HepG2 (cell line): ENCODE measurements around the gene ACTR6. TPM values are rescaled to one million over a fixed set of nuclear protein-coding genes. Genes with fewer than 3 reads are reported as not detected.

Experiments used
- CHD4 ChIP-seq: fragments of 200-600 bp; sonication (generic); IDR thresholded peaks from 2 replicates; pipeline ENCODE4 v1.7.0; 2017; ENCODE audit warnings: mild to moderate bottlenecking, low read length, borderline replicate concordance
- FOXA3 ChIP-seq: IDR thresholded peaks from 2 replicates; pipeline ENCODE4 v1.6.1; 2016; ENCODE audit warnings: missing genetic modification reagents, missing compliant biosample characterization
- JDP2 ChIP-seq: sonication (generic); formaldehyde crosslinking; IDR thresholded peaks from 2 replicates; pipeline ENCODE4 v1.8.1; 2022; ENCODE audit warnings: missing genetic modification reagents, borderline replicate concordance
- KMT2A ChIP-seq: sonication (generic); formaldehyde crosslinking; IDR thresholded peaks from 2 replicates; pipeline ENCODE4 v1.4.0; 2020; ENCODE audit warnings: missing genetic modification reagents
- MED1 ChIP-seq: sonication (generic); formaldehyde crosslinking; IDR thresholded peaks from 2 replicates; pipeline ENCODE4 v1.4.0; 2020; ENCODE audit warnings: missing genetic modification reagents
- NFKBIZ ChIP-seq: IDR thresholded peaks from 2 replicates; pipeline ENCODE4 v1.6.1; 2018; ENCODE audit warnings: missing genetic modification reagents, missing compliant biosample characterization
- SMAD9 ChIP-seq: sonication (generic); formaldehyde crosslinking; IDR thresholded peaks from 2 replicates; pipeline ENCODE4 v1.5.1; 2020; ENCODE audit warnings: mild to moderate bottlenecking, missing genetic modification reagents
- SRSF1 ChIP-seq: fragments of 200-400 bp; formaldehyde crosslinking; optimal IDR thresholded peaks from 2 replicates; pipeline ENCODE3; 2017; ENCODE audit warnings: mild to moderate bottlenecking, low read depth, low read length, moderate library complexity
- TAF15 ChIP-seq: fragments of 200-400 bp; formaldehyde crosslinking; IDR thresholded peaks from one replicate; pipeline ENCODE4 v1.6.1; 2018; ENCODE audit warnings: mild to moderate bottlenecking, low read depth, low read length; ENCODE audit not compliant: poor library complexity, severe bottlenecking
- TBX3 ChIP-seq: fragments of 450-650 bp; IDR thresholded peaks from 2 replicates; pipeline ENCODE4 v1.6.1; 2017; ENCODE audit warnings: antibody characterized with exemption, mild to moderate bottlenecking, inconsistent platforms, borderline replicate concordance
- TEAD2 ChIP-seq: sonication (generic); formaldehyde crosslinking; IDR thresholded peaks from 2 replicates; pipeline ENCODE4 v1.9.0; 2021; ENCODE audit warnings: missing genetic modification reagents
- TSC22D2 ChIP-seq: sonication (generic); formaldehyde crosslinking; IDR thresholded peaks from 2 replicates; pipeline ENCODE4 v1.5.1; 2020; ENCODE audit warnings: missing genetic modification reagents, mild to moderate bottlenecking, borderline replicate concordance
- ZBTB38 ChIP-seq: sonication (generic); formaldehyde crosslinking; IDR thresholded peaks from 2 replicates; pipeline ENCODE4 v1.5.1; 2020; ENCODE audit warnings: mild to moderate bottlenecking, missing genetic modification reagents
- ZFYVE20 ChIP-seq: sonication (generic); formaldehyde crosslinking; IDR thresholded peaks from 2 replicates; pipeline ENCODE4 v1.8.0; 2023; ENCODE audit warnings: low read depth, mild to moderate bottlenecking, moderate library complexity, missing genetic modification reagents, borderline replicate concordance
- ZMYM3 ChIP-seq: sonication (generic); formaldehyde crosslinking; IDR thresholded peaks from 2 replicates; pipeline ENCODE4 v1.5.1; 2020; ENCODE audit warnings: mild to moderate bottlenecking, missing genetic modification reagents
- ZNF180 ChIP-seq: sonication (generic); formaldehyde crosslinking; IDR thresholded peaks from 2 replicates; pipeline ENCODE4 v1.4.0; 2020; ENCODE audit warnings: low read depth, missing genetic modification reagents, borderline replicate concordance
- ZNF296 ChIP-seq: sonication (generic); formaldehyde crosslinking; conservative IDR thresholded peaks from 2 replicates; pipeline ENCODE4 v1.5.0; 2020; ENCODE audit warnings: mild to moderate bottlenecking, missing genetic modification reagents
- ZNF703 ChIP-seq: sonication (generic); formaldehyde crosslinking; IDR thresholded peaks from 2 replicates; pipeline ENCODE4 v1.5.1; 2020; ENCODE audit warnings: missing genetic modification reagents, mild to moderate bottlenecking, moderate library complexity, borderline replicate concordance
- polyA plus RNA-seq, 8 experiments: library from polyadenylated mRNA; depleted of rRNA in 3 of 8; stranded (reverse) in 7 of 8; unstranded in 1 of 8; fragments of >200 nt; fragmentation: Illumina TruSeq in 4 of 8; extraction: Trizol in 4 of 8; gene quantifications; 2 replicates each; pipeline versions ENCODE4 v1.2.1 to v1.2.3, GENCODE V29; 2011 to 2016; ENCODE audit warnings: low read depth in 4 of 8, missing spikeins in 1 of 8, mixed read lengths in 1 of 8; ENCODE audit not compliant: insufficient read depth in 1 of 8
- total RNA-seq, 5 experiments: library from RNA; depleted of rRNA; stranded (reverse); fragments of >200 nt; fragmentation: Illumina TruSeq; extraction: Trizol; gene quantifications; 2 replicates each; pipeline ENCODE4 v1.2.3, GENCODE V29; 2016; ENCODE audit warnings: low read depth in 1 of 5
- TF ChIP-seq, protein P1 (sequence below): sonication (generic); formaldehyde crosslinking; IDR thresholded peaks from 2 replicates; pipeline ENCODE4 v1.8.0; 2022; ENCODE audit warnings: missing genetic modification reagents, mild to moderate bottlenecking, inconsistent platforms, borderline replicate concordance
- TF ChIP-seq, protein P2 (sequence below): sonication (generic); formaldehyde crosslinking; IDR thresholded peaks from 2 replicates; pipeline ENCODE4 v1.4.0; 2020; ENCODE audit warnings: missing genetic modification reagents
- TF ChIP-seq, protein P3 (sequence below): sonication (generic); formaldehyde crosslinking; IDR thresholded peaks from 2 replicates; pipeline ENCODE4 v1.4.0; 2020; ENCODE audit warnings: missing genetic modification reagents, borderline replicate concordance

The ACTR6 gene
- total and polyA plus RNA-seq, 2 of the 13 experiments (the other 11 are each of a cell fraction or from before 2014, with no cell fraction given): 12.9 to 22.4 TPM

DNA sequence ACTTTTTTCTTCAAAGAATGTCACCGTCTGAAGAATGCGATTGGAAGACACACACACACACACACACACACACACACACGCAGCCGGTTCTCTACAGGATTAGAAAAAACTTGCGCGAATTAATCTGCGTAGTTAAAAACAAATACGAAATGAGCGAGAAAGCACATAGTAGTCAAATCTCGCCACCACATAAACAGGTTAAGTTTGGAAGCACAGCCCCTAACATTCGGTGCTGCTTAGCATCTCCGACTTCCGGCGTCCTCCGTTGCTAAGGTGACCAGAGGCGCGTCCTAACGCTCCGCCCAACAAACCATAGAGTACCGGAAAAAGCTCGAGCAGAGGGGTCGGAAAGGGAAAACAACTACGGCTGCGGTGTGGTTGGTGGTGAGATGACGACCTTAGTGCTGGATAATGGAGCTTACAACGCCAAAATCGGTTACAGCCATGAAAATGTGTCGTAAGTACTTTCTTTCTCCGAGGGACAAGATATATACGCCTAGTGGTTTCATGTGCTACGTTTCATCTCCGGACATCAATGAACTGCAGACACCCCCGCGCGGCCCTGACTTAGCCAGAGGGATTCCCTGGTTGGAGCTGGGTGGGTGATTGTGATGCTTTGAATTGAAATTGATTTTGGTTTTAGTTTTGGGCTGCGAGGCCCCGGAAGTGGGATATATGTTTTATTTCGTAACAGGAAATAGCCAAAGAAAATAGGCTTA lies at the start of gene ACTR6 (continued):
- TF ChIP-seq SMAD9 (CRISPR knock-in tag): no peak
- no peak for TF ChIP-seq CHD4
- TF ChIP-seq KMT2A (CRISPR knock-in tag): peak; percentile 94
- TF ChIP-seq ZNF703 (CRISPR knock-in tag): no peak
- TF ChIP-seq, protein P1, sequence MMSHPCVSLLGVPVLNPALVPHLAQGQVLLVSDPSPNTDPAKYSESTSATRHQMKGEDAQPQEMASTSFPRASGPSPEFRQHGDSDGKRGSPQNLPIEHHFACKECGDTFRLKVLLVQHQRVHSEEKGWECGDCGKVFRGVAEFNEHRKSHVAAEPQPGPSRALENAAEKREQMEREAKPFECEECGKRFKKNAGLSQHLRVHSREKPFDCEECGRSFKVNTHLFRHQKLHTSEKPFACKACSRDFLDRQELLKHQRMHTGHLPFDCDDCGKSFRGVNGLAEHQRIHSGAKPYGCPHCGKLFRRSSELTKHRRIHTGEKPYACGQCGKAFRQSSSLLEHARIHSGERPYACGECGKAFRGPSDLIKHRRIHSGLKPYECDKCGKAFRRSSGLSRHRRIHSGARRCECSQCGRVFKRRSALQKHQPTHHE (CRISPR knock-in tag): no peak
- no peak for TF ChIP-seq ZNF180 (CRISPR knock-in tag)
- no peak for TF ChIP-seq ZMYM3 (CRISPR knock-in tag)
- no peak for TF ChIP-seq ZFYVE20 (CRISPR knock-in tag)
- TF ChIP-seq JDP2 (CRISPR knock-in tag): no peak
- peak; percentile 57; the same call in 1 of the 2 replicates for TF ChIP-seq TSC22D2
- no peak for TF ChIP-seq NFKBIZ
- TF ChIP-seq TEAD2 (CRISPR knock-in tag): no peak
- TF ChIP-seq, protein P2, sequence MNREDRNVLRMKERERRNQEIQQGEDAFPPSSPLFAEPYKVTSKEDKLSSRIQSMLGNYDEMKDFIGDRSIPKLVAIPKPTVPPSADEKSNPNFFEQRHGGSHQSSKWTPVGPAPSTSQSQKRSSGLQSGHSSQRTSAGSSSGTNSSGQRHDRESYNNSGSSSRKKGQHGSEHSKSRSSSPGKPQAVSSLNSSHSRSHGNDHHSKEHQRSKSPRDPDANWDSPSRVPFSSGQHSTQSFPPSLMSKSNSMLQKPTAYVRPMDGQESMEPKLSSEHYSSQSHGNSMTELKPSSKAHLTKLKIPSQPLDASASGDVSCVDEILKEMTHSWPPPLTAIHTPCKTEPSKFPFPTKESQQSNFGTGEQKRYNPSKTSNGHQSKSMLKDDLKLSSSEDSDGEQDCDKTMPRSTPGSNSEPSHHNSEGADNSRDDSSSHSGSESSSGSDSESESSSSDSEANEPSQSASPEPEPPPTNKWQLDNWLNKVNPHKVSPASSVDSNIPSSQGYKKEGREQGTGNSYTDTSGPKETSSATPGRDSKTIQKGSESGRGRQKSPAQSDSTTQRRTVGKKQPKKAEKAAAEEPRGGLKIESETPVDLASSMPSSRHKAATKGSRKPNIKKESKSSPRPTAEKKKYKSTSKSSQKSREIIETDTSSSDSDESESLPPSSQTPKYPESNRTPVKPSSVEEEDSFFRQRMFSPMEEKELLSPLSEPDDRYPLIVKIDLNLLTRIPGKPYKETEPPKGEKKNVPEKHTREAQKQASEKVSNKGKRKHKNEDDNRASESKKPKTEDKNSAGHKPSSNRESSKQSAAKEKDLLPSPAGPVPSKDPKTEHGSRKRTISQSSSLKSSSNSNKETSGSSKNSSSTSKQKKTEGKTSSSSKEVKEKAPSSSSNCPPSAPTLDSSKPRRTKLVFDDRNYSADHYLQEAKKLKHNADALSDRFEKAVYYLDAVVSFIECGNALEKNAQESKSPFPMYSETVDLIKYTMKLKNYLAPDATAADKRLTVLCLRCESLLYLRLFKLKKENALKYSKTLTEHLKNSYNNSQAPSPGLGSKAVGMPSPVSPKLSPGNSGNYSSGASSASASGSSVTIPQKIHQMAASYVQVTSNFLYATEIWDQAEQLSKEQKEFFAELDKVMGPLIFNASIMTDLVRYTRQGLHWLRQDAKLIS: no peak
- no peak for TF ChIP-seq TAF15
- TF ChIP-seq MED1 (CRISPR knock-in tag): peak; percentile 70
- no peak for TF ChIP-seq SRSF1
- peak; percentile 44; the same call in 1 of the 2 replicates for TF ChIP-seq ZBTB38 (CRISPR knock-in tag)
- no peak for TF ChIP-seq TBX3
- TF ChIP-seq, protein P3, sequence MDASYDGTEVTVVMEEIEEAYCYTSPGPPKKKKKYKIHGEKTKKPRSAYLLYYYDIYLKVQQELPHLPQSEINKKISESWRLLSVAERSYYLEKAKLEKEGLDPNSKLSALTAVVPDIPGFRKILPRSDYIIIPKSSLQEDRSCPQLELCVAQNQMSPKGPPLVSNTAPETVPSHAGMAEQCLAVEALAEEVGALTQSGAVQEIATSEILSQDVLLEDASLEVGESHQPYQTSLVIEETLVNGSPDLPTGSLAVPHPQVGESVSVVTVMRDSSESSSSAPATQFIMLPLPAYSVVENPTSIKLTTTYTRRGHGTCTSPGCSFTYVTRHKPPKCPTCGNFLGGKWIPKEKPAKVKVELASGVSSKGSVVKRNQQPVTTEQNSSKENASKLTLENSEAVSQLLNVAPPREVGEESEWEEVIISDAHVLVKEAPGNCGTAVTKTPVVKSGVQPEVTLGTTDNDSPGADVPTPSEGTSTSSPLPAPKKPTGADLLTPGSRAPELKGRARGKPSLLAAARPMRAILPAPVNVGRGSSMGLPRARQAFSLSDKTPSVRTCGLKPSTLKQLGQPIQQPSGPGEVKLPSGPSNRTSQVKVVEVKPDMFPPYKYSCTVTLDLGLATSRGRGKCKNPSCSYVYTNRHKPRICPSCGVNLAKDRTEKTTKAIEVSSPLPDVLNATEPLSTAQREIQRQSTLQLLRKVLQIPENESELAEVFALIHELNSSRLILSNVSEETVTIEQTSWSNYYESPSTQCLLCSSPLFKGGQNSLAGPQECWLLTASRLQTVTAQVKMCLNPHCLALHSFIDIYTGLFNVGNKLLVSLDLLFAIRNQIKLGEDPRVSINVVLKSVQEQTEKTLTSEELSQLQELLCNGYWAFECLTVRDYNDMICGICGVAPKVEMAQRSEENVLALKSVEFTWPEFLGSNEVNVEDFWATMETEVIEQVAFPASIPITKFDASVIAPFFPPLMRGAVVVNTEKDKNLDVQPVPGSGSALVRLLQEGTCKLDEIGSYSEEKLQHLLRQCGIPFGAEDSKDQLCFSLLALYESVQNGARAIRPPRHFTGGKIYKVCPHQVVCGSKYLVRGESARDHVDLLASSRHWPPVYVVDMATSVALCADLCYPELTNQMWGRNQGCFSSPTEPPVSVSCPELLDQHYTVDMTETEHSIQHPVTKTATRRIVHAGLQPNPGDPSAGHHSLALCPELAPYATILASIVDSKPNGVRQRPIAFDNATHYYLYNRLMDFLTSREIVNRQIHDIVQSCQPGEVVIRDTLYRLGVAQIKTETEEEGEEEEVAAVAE (CRISPR knock-in tag): no peak
- TF ChIP-seq ZNF296: no peak
- TF ChIP-seq FOXA3: peak; percentile 60
